Ascending aorta (tissue), 2 donors: ENCODE measurements around the gene TADA2A. TPM values are rescaled to one million over a fixed set of nuclear protein-coding genes. Genes with fewer than 3 reads are reported as not detected.
"Not testable (repeated sequence)": the region's sequence is repeated elsewhere in the genome, so short reads cannot be mapped to it uniquely, and the experiment has no call there.

Experiments
- DNase-seq, 2 donors: peaks; one replicate each; pipeline ENCODE4 v3.0.0-alpha.2; 2019; ENCODE audit warnings: low spot score in 2 of 2
- H3K27ac ChIP-seq, 2 donors: fragments of 200-600 bp; sonication (generic); one replicate each; pipeline ENCODE4 v1.5.1; 2016 to 2017; ENCODE audit warnings: mild to moderate bottlenecking in 1 of 2
- H3K27me3 ChIP-seq: fragments of 200-600 bp; sonication (generic); one replicate; pipeline ENCODE4 v1.5.1; 2017
- H3K36me3 ChIP-seq, 2 donors: fragments of 200-600 bp; sonication (generic); one replicate each; pipeline ENCODE4 v1.5.1; 2016
- H3K4me1 ChIP-seq, 2 donors: fragments of 200-600 bp; sonication (generic); one replicate each; pipeline ENCODE4 v1.5.1; 2016 to 2017; ENCODE audit warnings: mild to moderate bottlenecking in 1 of 2
- H3K4me3 ChIP-seq, 2 donors: fragments of 200-600 bp; sonication (generic); one replicate each; pipeline ENCODE4 v1.5.1; 2016 to 2017; ENCODE audit warnings: mild to moderate bottlenecking in 1 of 2
- H3K9me3 ChIP-seq, 2 donors: fragments of 200-600 bp; sonication (generic); one replicate each; pipeline ENCODE4 v1.5.1; 2016
- intact Hi-C: fragments of 100-400 bp; cut with DNase I; formaldehyde crosslinking; loops from one replicate; pipeline ENCODE4 v1.15.1; 2023
- total RNA-seq: library from RNA; depleted of rRNA; stranded (reverse); fragments of >200 nt; gene quantifications from one replicate; pipeline ENCODE4 v1.1.0, GENCODE V29; 2016
- TF ChIP-seq, protein P1 (sequence below), 3 experiments: fragments of 200-600 bp in 2 of 3; fragments of 450-650 bp in 1 of 3; sonication (generic) in 2 of 3; IDR thresholded peaks; one replicate each; pipeline ENCODE4 v1.5.1; 2016 to 2019; ENCODE audit warnings: antibody characterized with exemption in 3 of 3, mild to moderate bottlenecking in 1 of 3, moderate library complexity in 1 of 3

TADA2A gene
- total RNA-seq, 1 donor from 2014 or later = 7.7 TPM

DNA sequence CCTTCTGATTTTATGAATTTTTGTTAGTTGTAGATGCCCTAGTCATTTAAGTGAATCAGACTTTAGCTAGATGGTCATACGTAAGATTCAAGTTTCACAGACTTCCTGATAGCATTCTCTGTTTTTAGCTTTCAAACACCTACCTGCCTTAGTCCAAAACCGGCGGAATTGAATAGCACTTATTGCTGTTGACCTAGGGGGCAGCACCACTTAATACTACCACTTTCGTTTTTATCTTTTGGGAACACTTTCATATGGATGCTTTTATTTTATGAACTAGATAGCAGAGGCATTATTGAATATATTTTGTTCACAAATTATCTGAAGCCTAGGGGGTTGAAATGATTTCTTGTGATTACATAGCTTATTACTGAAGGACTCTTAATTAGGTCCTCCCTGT, 31.5 kb downstream of the TADA2A start:
- H3K4me1 ChIP-seq = no peaks in the 10 kb centered on the region
- peaks cover 24 to 81% of the 10 kb centered on the region in 2 donors for H3K36me3 ChIP-seq
- H3K27ac ChIP-seq = no peak overlapping the region
- TF ChIP-seq, protein P1, sequence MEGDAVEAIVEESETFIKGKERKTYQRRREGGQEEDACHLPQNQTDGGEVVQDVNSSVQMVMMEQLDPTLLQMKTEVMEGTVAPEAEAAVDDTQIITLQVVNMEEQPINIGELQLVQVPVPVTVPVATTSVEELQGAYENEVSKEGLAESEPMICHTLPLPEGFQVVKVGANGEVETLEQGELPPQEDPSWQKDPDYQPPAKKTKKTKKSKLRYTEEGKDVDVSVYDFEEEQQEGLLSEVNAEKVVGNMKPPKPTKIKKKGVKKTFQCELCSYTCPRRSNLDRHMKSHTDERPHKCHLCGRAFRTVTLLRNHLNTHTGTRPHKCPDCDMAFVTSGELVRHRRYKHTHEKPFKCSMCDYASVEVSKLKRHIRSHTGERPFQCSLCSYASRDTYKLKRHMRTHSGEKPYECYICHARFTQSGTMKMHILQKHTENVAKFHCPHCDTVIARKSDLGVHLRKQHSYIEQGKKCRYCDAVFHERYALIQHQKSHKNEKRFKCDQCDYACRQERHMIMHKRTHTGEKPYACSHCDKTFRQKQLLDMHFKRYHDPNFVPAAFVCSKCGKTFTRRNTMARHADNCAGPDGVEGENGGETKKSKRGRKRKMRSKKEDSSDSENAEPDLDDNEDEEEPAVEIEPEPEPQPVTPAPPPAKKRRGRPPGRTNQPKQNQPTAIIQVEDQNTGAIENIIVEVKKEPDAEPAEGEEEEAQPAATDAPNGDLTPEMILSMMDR (IDR thresholded peaks at IDR 0.05) = no peak
- no peaks in the 10 kb centered on the region for H3K9me3 ChIP-seq
- DNase-seq = no peak
- H3K27me3 ChIP-seq = no peaks in the 10 kb centered on the region
- intact Hi-C loops = no loop called here
- no peak overlapping the region for H3K4me3 ChIP-seq

DNA sequence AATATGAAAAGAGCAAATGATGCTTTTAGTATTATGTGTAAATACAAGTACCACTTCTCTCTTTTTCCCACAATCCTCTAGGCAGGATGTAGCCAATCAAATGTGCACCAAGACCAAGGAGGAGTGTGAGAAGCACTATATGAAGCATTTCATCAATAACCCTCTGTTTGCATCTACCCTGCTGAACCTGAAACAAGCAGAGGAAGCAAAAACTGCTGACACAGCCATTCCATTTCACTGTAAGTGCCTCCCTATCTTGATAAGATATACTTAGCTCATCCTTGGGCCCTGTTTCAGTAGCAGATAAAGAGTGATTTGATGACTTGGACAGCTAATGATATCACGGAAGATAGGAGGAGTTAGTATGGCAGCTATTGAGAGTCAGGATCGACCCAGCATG, 33.7 kb downstream of the TADA2A start:
- no peak for DNase-seq
- intact Hi-C loops = no loop called here
- Histone ChIP-seq H3K27ac (no peak overlapping the region), H3K9me3 (no peaks in the 10 kb centered on the region), H3K4me1 (no peaks in the 10 kb centered on the region), H3K4me3 (no peak overlapping the region), H3K27me3 (no peaks in the 10 kb centered on the region), H3K36me3 (peaks cover 40 to 90% of the 10 kb centered on the region in 2 donors)
- TF ChIP-seq, protein P1 (IDR thresholded peaks at IDR 0.05) = no peak

DNA sequence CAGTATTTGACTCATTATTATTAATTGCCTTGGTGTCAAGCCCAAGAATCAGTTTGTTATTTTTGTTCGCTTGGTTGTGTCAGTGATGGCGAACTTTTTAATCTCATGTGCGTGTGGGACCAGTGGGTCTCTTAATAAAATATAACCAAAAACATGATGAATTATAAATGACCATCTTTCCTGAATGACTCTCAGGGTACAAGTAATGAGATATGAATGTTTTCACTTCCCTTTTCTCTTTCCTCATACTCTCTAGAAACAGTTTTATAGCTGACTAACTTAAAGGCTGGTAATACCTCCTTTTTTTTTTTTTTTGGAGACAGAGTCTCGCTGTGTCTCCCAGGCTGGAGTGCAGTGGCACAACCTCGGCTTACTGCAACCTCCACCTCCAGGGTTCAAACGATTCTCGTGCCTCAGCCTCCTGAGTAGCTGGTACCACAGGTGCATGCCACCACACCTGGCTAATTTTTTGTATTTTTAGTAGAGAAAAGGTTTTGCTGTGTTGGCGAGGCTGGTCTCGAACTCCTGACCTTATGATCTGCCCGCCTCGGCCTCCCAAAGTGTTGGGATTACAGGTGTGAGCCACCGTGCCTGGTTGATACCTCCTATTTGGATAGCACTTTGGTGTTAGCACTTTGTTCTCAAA, 34.8 kb downstream of the TADA2A start:
- H3K27ac ChIP-seq, H3K27me3 ChIP-seq, H3K4me1 ChIP-seq, intact Hi-C loops, H3K9me3 ChIP-seq, H3K4me3 ChIP-seq, DNase-seq: not testable (repeated sequence)
- H3K36me3 ChIP-seq = peaks cover 43 to 85% of the 10 kb centered on the region in 2 donors

DNA sequence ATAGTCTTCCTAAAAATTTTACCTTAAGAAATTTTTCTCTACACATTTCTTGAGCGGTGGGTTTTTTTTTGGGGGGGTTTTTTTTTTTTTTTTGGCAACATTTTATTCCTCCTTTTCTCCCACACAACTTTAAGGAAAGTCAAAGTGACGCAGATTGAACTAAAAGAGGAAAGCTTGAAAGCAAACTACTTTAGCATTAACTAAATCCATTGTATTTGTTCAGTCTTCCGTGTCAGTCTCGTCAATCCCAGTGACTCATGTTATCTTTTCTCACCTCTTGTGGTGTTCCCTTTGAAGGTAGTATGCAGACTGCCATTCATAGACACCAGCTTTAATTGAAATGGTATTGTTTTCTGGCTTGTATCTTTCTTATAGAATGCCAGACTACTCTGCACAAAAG, 39.3 kb downstream of the TADA2A start:
- Histone ChIP-seq H3K27ac (no peak overlapping the region), H3K9me3 (no peaks in the 10 kb centered on the region), H3K36me3 (peaks cover 57 to 62% of the 10 kb centered on the region in 2 donors), H3K27me3 (no peaks in the 10 kb centered on the region), H3K4me3 (no peak overlapping the region), H3K4me1 (no peaks in the 10 kb centered on the region)
- TF ChIP-seq, protein P1 (IDR thresholded peaks at IDR 0.05) = no peak
- no peak for DNase-seq
- intact Hi-C loops = no loop called here

DNA sequence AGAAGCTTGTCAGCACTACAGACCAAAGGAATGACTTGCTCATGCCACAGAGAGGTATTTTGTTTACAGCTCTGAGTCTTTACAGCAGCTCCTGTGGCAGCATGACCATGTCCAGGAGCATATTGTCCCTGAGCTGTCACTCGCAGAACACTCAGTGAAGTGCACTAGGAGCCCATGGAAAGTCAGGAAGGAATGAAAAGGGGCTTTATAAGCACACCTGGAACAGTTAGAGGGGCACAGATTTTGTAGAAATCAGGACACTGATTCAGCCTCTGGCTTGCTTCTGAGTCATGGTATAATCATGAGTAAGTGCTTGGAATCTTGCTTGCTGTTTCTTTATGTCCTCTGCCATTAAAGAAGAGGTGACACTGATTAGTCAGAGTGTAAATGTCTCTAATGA, 41.0 kb downstream of the TADA2A start:
- H3K27ac ChIP-seq = no peak overlapping the region
- intact Hi-C loops = no loop called here
- H3K36me3 ChIP-seq = peaks cover 46 to 54% of the 10 kb centered on the region in 2 donors
- no peak for DNase-seq
- TF ChIP-seq, protein P1 (IDR thresholded peaks at IDR 0.05) = no peak
- no peaks in the 10 kb centered on the region for H3K27me3 ChIP-seq
- no peak overlapping the region for H3K4me3 ChIP-seq
- H3K9me3 ChIP-seq = no peaks in the 10 kb centered on the region
- no peaks in the 10 kb centered on the region for H3K4me1 ChIP-seq

DNA sequence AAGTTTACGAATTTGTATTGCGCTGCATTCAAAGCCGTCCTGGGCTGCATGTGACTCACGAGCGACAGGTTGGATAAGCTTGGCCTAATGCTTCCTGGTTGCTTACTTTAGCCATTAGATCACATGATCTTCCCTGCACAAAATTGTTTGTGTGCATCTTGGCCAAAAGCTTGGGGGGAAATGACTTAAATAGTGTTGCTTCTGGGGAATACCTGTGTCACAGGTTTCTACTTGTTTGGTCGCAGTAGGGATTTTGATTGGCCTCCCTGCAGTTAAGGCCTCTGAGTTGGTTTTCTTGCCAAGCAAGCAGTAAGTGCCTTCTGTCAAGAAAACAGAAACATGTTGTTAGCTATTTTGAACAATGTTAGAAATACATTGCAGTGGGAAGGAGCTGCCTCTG, 43.4 kb downstream of the TADA2A start:
- H3K36me3 ChIP-seq = peaks cover 29 to 31% of the 10 kb centered on the region in 2 donors
- no peaks in the 10 kb centered on the region for H3K27me3 ChIP-seq
- intact Hi-C loops = no loop called here

DNA sequence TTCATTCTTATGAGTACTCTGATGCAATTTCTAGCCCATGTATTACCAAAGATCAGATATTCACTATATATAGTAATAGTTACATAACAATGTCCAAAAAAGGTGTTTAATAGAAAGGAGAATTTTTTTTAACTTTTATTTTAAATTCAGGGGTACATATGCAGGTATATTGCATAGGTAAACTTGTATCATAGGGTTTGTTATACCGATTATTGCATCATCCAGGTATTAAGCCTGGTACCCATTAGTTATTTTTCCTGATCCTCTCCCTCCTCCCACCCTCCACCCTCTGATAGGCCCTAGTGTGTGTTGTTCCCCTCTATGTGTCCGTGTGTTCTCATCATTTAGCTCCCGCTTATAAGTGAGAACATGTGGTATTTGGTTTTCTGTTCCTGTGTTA, 51.1 kb downstream of the TADA2A start:
- H3K4me1 ChIP-seq, DNase-seq, H3K9me3 ChIP-seq, H3K27me3 ChIP-seq, H3K27ac ChIP-seq, intact Hi-C loops, H3K4me3 ChIP-seq: not testable (repeated sequence)
- peaks cover 7 to 24% of the 10 kb centered on the region in 2 donors for H3K36me3 ChIP-seq

More for the DNA sequence above, 43.4 kb downstream of the TADA2A start:
- Histone ChIP-seq H3K27ac (no peak overlapping the region), H3K4me3 (no peak overlapping the region), H3K4me1 (no peaks in the 10 kb centered on the region), H3K9me3 (no peaks in the 10 kb centered on the region)
- no peak for DNase-seq
- TF ChIP-seq, protein P1 (IDR thresholded peaks at IDR 0.05) = no peak
